Subcutaneous abdominal adipose tissue (tissue), 5 donors: ENCODE measurements around the gene NTRK3.

Experiments
- H3K27ac ChIP-seq: one replicate; pipeline ENCODE4 v1.7.0; 2013; ENCODE audit warnings: low read depth, mild to moderate bottlenecking, inconsistent platforms, low read length, moderate library complexity
- H3K27me3 ChIP-seq, 5 donors: one replicate each; pipeline ENCODE4 v1.7.0; 2013; ENCODE audit warnings: low read length in 5 of 5, inconsistent platforms in 1 of 5; ENCODE audit not compliant: control insufficient read depth in 5 of 5, insufficient read depth in 4 of 5
- H3K36me3 ChIP-seq, 5 donors: one replicate each; pipeline ENCODE4 v1.7.0; 2013; ENCODE audit warnings: low read length in 5 of 5; ENCODE audit not compliant: control insufficient read depth in 5 of 5, insufficient read depth in 5 of 5
- H3K4me1 ChIP-seq, 5 donors: one replicate each; pipeline ENCODE4 v1.7.0; 2013; ENCODE audit warnings: low read length in 5 of 5, mild to moderate bottlenecking in 3 of 5, moderate library complexity in 1 of 5; ENCODE audit not compliant: control insufficient read depth in 5 of 5, insufficient read depth in 5 of 5
- H3K4me3 ChIP-seq, 5 donors: one replicate each; pipeline ENCODE4 v1.7.0; 2013; ENCODE audit warnings: low read length in 5 of 5, low read depth in 1 of 5
- H3K9ac ChIP-seq, 5 donors: one replicate each; pipeline ENCODE4 v1.7.0; 2013; ENCODE audit warnings: low read length in 5 of 5, mild to moderate bottlenecking in 4 of 5, moderate library complexity in 3 of 5
- H3K9me3 ChIP-seq, 5 donors: one replicate each; pipeline ENCODE4 v1.7.0; 2013; ENCODE audit warnings: low read length in 5 of 5; ENCODE audit not compliant: control insufficient read depth in 5 of 5
- donor health status: healthy.
- donor health status: healthy.
- donor health status: healthy.
- donor health status: healthy.
- donor health status: healthy.

NTRK3 gene

GRCh38 chr15:88174571-88174970, 82.0 kb downstream of the NTRK3 start:
- no peaks in the 10 kb centered on the region for H3K27me3 ChIP-seq
- H3K4me3 ChIP-seq, result no peak overlapping the region
- peaks cover 0 to 7% (median 0%) of the 10 kb centered on the region in 5 donors for H3K4me1 ChIP-seq
- H3K9ac ChIP-seq, result no peak overlapping the region
- no peaks in the 10 kb centered on the region for H3K9me3 ChIP-seq
- H3K36me3 ChIP-seq, result no peaks in the 10 kb centered on the region
- no peak overlapping the region for H3K27ac ChIP-seq

DNA sequence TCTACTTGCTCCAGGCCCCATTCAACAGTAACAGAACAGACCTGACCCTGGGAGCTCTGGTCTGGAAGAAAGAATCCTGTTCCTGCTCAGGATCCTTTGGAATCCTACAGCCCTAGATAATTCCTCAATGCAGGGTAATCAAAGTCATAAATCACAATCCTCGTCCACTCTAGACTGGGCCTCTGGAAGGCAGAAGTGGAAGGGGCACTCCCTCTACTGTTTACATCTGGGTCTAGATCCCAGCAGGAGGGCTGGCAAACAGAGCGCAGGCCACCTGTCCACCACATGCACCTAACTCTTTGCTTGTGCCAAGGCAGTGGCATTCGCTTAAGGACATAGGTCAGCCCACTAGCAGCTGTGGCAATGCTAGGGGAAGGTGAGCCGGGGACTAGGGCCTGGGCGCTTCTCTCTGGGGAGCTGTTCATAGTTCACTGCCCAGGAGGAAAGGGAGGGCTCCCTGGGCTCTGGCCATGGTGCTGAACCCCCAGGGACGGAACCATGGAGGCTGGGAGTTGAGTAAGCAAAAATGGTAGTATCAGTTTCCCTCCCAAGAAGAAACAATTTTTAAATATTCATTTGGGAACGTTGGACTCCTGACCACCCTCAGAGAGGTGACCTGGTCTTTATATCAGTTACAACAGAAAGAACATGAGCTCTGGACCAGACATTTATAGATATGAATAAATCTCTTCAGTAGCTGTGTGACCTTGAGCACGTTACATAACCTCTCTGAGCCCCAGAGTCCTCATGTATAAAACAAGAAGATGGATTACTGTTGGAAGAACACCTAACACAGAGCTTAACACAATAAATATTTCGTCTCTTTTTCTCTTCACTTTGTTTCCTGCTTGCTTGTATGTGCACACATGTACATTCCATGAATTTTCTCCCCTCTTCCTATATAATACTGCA, 90.2 kb downstream of the NTRK3 start:
- Histone ChIP-seq H3K9ac (no peak overlapping the region), H3K9me3 (no peaks in the 10 kb centered on the region), H3K27ac (no peak overlapping the region), H3K27me3 (peaks cover 0 to 5% (median 0%) of the 10 kb centered on the region in 5 donors), H3K36me3 (no peaks in the 10 kb centered on the region), H3K4me1 (no peaks in the 10 kb centered on the region), H3K4me3 (no peak overlapping the region)

GRCh38 chr15:88161636-88162035, 94.9 kb downstream of the NTRK3 start:
- no peaks in the 10 kb centered on the region for H3K4me1 ChIP-seq
- no peaks in the 10 kb centered on the region for H3K9me3 ChIP-seq
- H3K27me3 ChIP-seq, result peaks cover 0 to 7% (median 0%) of the 10 kb centered on the region in 5 donors
- no peak overlapping the region for H3K9ac ChIP-seq
- H3K4me3 ChIP-seq, result no peak overlapping the region
- H3K36me3 ChIP-seq, result no peaks in the 10 kb centered on the region
- no peak overlapping the region for H3K27ac ChIP-seq

DNA sequence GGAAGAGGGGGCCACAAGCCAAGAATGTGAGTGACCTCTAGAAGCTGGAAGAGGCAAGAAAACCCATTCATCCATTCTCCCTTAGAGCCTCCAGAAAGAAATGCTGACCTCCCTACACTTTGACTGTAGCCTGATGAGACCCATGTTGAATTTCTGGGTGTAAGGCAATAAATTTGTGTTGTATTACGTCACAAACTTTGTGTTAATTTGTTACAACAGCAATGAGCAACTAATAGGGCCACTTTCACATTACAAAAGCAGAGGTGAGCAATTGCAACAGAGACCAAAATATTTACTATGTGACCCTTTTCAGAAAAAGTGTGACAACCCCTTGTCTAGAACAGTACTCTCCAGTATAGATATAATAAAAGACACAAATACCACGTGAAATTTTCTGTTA, 101.2 kb downstream of the NTRK3 start:
- Histone ChIP-seq H3K4me1 (no peaks in the 10 kb centered on the region), H3K27ac (no peak overlapping the region), H3K27me3 (no peaks in the 10 kb centered on the region), H3K36me3 (no peaks in the 10 kb centered on the region), H3K9ac (no peak overlapping the region), H3K4me3 (no peak overlapping the region), H3K9me3 (no peaks in the 10 kb centered on the region)

- Histone ChIP-seq H3K27ac (no peak overlapping the region), H3K9ac (no peak overlapping the region), H3K27me3 (no peaks in the 10 kb centered on the region), H3K4me1 (no peaks in the 10 kb centered on the region), H3K4me3 (no peak overlapping the region), H3K9me3 (no peaks in the 10 kb centered on the region), H3K36me3 (no peaks in the 10 kb centered on the region)
Measured at GRCh38 chr15:88152672-88153071, 103.9 kb downstream of the NTRK3 start.

DNA sequence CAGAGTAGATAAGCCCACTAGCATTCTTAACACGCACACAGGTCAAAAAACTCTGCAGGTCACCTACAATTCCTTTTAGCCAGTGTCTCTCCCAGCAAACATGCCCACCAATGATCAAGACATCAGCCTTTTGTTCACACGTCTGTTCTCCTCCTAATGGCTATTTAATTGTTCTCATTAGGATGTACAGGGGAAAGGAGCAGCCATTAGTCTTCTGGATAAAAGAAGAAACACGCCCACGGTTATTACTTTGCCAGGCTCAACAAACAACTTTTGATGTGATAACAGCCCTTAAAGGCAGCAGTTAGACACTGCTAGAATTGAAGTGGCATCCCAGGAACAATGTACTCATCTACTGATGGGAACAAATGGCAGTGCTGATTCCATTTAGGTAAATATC, 108.8 kb downstream of the NTRK3 start:
- H3K27ac ChIP-seq, result no peak overlapping the region
- no peaks in the 10 kb centered on the region for H3K36me3 ChIP-seq

GRCh38 chr15:88144921-88145653, 111.5 kb downstream of the NTRK3 start:
- H3K9me3 ChIP-seq, result no peaks in the 10 kb centered on the region
- no peaks in the 10 kb centered on the region for H3K36me3 ChIP-seq
- no peak overlapping the region for H3K4me3 ChIP-seq
- H3K4me1 ChIP-seq, result no peaks in the 10 kb centered on the region
- no peak overlapping the region for H3K27ac ChIP-seq
- H3K27me3 ChIP-seq, result no peaks in the 10 kb centered on the region
- H3K9ac ChIP-seq, result no peak overlapping the region

More for the DNA sequence above, 108.8 kb downstream of the NTRK3 start:
- Histone ChIP-seq H3K9me3 (no peaks in the 10 kb centered on the region), H3K4me1 (no peaks in the 10 kb centered on the region), H3K9ac (no peak overlapping the region), H3K4me3 (no peak overlapping the region), H3K27me3 (no peaks in the 10 kb centered on the region)

DNA sequence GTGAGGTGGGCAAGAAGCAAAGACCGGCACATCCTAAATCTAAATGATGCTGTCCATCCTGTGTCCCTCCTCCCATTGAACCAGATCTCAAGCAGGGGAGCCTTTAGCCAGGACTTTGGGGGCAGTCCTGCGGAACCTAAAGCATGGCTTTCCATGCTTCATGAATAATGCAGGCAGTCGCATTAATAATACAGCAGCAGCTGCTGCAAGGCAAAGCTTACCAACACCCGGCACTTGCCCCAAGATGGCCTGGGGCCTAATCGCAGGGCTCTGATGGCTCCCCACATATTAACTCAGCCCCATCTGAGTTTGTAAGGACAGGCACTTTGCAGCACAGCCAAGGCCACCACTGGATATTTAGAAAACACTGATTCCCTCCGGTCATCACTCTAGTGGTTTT, 114.4 kb downstream of the NTRK3 start:
- Histone ChIP-seq H3K4me3 (no peak overlapping the region), H3K36me3 (no peaks in the 10 kb centered on the region), H3K4me1 (no peaks in the 10 kb centered on the region), H3K9me3 (no peaks in the 10 kb centered on the region), H3K27me3 (peaks cover 0 to 2% (median 0%) of the 10 kb centered on the region in 5 donors), H3K9ac (no peak overlapping the region), H3K27ac (no peak overlapping the region)

- Histone ChIP-seq H3K9ac (no peak overlapping the region), H3K27me3 (peaks cover 0 to 4% (median 0%) of the 10 kb centered on the region in 5 donors)
Measured at GRCh38 chr15:88141269-88141889, 115.2 kb downstream of the NTRK3 start.

GRCh38 chr15:88140398-88140797, 116.1 kb downstream of the NTRK3 start:
- no peak overlapping the region for H3K27ac ChIP-seq
- peaks cover 0 to 4% (median 0%) of the 10 kb centered on the region in 5 donors for H3K27me3 ChIP-seq
- H3K9me3 ChIP-seq, result no peaks in the 10 kb centered on the region
- no peak overlapping the region for H3K4me3 ChIP-seq
- H3K9ac ChIP-seq, result no peak overlapping the region
- no peaks in the 10 kb centered on the region for H3K4me1 ChIP-seq
- H3K36me3 ChIP-seq, result no peaks in the 10 kb centered on the region

More at GRCh38 chr15:88141269-88141889, 115.2 kb downstream of the NTRK3 start:
- no peak overlapping the region for H3K4me3 ChIP-seq
- H3K36me3 ChIP-seq, result no peaks in the 10 kb centered on the region
- H3K4me1 ChIP-seq, result no peaks in the 10 kb centered on the region
- no peaks in the 10 kb centered on the region for H3K9me3 ChIP-seq
- no peak overlapping the region for H3K27ac ChIP-seq
